ENCODE results near the gene CFAP99.

- TF ChIP-seq CTCF (IDR thresholded peaks at IDR 0.05): no peak
- no peak for TF ChIP-seq POLR2A (IDR thresholded peaks at IDR 0.05)
- no peak for TF ChIP-seq EP300 (IDR thresholded peaks at IDR 0.05)
Observed at GRCh38 chr4:2378401-2378800, 40.4 kb upstream of the CFAP99 start.

Data from stomach (tissue), 4 donors.